Measurements from ENCODE around the gene SLC38A4.
"Not testable (repeated sequence)": the region's sequence is repeated elsewhere in the genome, so short reads cannot be mapped to it uniquely, and the experiment has no call there.

The SLC38A4 gene

DNA sequence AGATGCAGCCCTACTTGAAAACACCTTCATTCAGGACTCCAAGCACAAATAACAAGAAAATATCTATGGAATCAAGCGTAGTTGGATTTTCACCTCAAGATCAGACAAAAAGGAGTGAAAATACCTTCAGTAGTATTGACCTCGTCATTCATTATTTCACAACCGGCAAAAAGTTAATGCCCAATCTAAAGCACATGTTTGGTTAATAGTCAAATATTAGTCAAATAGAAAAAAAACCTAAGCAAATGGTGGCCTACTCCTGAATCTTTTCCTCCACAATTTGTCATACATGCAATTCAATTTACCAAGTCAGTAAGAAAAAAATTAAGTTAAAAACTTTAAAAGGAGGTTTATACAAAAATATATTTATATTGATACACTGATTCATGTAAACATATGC is 50.0 kb downstream of the SLC38A4 start:
- no peak for DNase-seq (ENCODE audit: low spot score)

DNA sequence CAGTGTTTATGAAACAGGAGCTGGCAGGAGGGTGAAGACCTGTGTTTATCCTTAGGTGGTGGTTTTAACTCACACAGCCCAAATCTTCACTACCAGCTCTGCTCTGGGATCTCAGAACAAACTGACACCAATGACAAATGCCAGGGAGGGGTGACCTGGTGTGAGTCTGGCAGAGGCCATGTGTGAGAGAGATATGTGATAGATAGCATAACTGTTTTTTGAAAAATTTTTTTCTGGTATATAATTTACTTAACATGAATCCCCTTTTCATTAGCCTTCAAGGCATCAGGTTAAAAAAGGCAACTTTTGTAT is 51.5 kb downstream of the SLC38A4 start:
- DNase-seq (ENCODE audit: low spot score), result no peak

GRCh38 chr12:46773586-46774321 is 52.0 kb downstream of the SLC38A4 start:
- DNase-seq (ENCODE audit: low spot score), result no peak

GRCh38 chr12:46771268-46771827 is 54.4 kb downstream of the SLC38A4 start:
- DNase-seq (ENCODE audit: low spot score), result no peak

DNA sequence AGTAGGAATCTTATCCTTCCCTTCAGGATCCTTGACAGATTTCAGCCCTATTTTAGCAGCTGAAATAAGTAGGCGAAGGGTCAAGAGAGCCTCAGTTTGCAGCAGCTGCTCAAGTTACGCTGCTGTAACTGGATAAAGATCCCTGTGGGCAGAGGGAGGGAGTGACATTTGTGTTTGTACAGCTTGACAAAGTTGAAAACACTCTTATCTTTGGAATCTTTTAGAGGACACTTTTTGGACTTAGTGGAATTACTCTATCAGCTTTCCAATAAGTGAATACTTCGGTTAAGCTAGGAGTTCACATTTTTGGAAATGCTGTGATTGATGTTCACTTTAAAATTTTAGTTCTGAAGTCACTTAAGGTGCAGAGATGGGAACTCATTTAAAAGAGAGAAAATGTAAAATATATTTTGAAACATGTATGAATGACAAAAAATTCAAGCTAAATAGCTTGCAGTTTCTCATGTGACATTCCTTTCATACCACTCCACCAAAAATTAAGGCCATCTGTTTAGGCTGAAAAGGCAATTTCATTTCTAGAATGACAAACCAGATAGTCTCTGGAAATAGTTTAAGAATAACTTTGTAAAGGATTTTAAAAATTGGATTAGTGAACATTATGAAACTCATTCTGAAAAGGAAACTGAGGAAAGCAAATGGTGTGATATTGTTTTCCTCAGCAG is 55.2 kb downstream of the SLC38A4 start:
- DNase-seq (ENCODE audit: low spot score), result no peak

DNA sequence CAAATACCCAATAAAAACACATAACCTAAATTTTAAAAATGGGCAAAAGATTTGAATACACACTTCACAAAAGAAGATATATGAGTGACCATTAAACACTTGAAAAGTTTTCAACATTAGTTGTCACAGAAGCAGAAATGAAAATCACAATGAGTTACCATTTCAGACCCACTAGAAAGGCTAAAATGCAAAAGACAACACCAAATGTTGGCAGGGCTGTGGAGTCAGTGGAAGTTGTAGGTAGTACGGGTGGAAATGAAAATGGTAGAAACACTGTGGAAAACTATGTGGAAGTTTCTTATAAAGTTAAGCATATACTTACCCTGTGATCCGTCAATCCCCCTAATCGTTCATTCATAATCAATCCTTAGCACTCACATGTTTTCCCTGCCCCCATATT is 61.8 kb downstream of the SLC38A4 start:
- no peak for DNase-seq (ENCODE audit: low spot score)

DNA sequence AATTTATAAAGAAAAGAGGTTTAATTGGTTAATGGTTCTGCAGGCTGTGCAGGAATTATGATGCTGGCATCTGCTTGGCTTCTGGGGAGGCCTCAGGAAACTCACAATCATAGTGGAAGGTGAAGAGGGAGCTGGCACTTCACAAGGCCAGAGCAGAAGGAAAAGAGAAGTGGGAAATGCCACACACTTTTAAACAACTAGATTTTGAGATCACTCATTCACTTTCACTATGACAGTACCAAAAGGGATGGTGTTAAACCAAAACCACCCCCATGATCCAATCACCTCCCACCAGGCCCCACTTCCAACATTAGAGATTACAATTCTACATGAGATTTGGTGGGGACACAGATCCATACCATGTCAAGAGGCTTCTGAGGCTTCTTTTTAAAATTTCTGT is 62.6 kb downstream of the SLC38A4 start:
- no peak for DNase-seq (ENCODE audit: low spot score)

DNA sequence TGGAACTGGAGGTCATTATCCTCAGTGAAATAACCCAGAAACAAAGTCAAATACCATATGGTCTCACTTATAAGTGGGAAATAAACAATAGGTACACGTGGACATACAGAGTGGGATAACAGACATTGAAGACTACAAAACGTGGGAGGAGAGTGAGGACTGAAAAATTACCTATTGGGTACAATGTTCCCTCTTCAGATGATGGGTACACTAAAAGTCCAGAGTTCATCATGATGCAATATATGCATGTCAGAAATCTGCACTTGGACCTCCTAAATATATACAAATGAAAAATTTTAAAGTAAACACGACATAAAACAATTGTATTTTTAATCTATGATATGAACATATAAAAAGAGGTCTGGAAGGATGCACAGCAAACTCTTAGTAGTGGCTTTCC is 71.2 kb downstream of the SLC38A4 start:
- DNase-seq (ENCODE audit: low spot score), result no peak

GRCh38 chr12:46752396-46752795 is 73.4 kb downstream of the SLC38A4 start:
- no peak for DNase-seq (ENCODE audit: low spot score)

GRCh38 chr12:46751173-46751572 is 74.6 kb downstream of the SLC38A4 start:
- no peak for DNase-seq (ENCODE audit: low spot score)

DNA sequence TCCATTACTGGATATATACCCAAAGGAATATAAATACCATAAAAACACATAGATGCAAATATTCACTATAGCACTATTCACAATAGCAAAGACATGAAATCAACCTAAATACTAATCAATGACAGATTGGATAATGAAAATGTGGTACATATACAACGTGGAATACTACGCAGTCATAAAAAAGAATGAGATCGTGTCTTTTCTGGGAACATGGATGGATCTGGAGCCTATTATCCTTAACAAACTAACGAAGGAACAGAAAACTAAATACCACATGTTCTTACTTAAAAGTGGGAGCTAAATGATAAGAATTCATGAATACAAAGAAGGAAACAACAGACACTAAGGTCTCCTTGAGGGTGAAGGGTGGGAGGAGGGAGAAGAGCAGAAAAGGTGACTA is 76.5 kb downstream of the SLC38A4 start:
- no peak for DNase-seq (ENCODE audit: low spot score)

GRCh38 chr12:46744283-46744682 is 81.5 kb downstream of the SLC38A4 start:
- DNase-seq (ENCODE audit: low spot score), result no peak

- DNase-seq (ENCODE audit: low spot score), result no peak
Observed at GRCh38 chr12:46743456-46743855, 82.3 kb downstream of the SLC38A4 start.

GRCh38 chr12:46742271-46742670 is 83.5 kb downstream of the SLC38A4 start:
- not testable (repeated sequence) for DNase-seq (ENCODE audit: low spot score)

- DNase-seq (ENCODE audit: low spot score), result no peak
Observed at GRCh38 chr12:46725332-46725731, 100.5 kb downstream of the SLC38A4 start.

- no peak for DNase-seq (ENCODE audit: low spot score)
Observed at GRCh38 chr12:46723629-46724419, 102.0 kb downstream of the SLC38A4 start.

GRCh38 chr12:46722394-46723185 is 103.2 kb downstream of the SLC38A4 start:
- DNase-seq (ENCODE audit: low spot score), result no peak

- no peak for DNase-seq (ENCODE audit: low spot score)
Observed at GRCh38 chr12:46718495-46718894, 107.3 kb downstream of the SLC38A4 start.

- no peak for DNase-seq (ENCODE audit: low spot score)
Observed at GRCh38 chr12:46717868-46718267, 107.9 kb downstream of the SLC38A4 start.

DNA sequence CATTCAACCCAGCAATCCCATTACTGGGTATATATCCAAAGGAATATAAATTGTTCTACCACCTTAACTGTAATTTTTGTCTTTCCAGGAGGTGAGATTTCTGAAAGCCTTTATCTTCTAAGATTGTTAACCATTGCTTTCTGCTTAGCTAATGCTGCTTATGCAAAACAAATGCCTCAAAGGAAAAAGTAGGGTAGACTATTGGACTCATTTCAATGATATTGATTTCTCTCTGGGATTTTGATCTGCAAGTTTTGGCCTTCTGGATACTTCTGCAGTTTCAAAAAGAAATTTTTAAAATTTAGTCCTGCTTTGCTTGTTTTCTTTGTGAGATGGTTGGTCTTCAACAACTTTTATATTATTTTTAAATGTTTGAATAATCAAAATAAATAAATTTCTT is 108.6 kb downstream of the SLC38A4 start:
- DNase-seq (ENCODE audit: low spot score), result no peak

Measured in hematopoietic multipotent progenitor cell treated with erythropoietin and hydrocortisone succinate and interleukin-3 and kit ligand, for 17 days (in vitro differentiated cells).